Adrenal gland (tissue), 12 donors: ENCODE data around the gene RCL1. TPM values are rescaled to one million over a fixed set of nuclear protein-coding genes. Genes with fewer than 3 reads are reported as not detected.
"Not testable (repeated sequence)": the region's sequence is repeated elsewhere in the genome, so short reads cannot be mapped to it uniquely, and the experiment has no call there.

Experiments used
- DNase-seq, 7 donors: peaks; one replicate each; pipeline ENCODE4 v3.0.0-alpha.2; 2019 to 2020
- H3K27ac ChIP-seq, 5 donors: fragments of 200-600 bp; sonication (generic) in 4 of 5; 1 replicate in 3 of 5; 2 replicates in 2 of 5; pipeline versions ENCODE4 v1.5.1 to v1.8.0; 2016 to 2020; ENCODE audit warnings: mild to moderate bottlenecking in 1 of 5
- H3K27me3 ChIP-seq: fragments of 200-600 bp; 2 replicates; pipeline ENCODE4 v1.8.0; 2021
- H3K36me3 ChIP-seq, 2 donors: fragments of 200-600 bp; replicated peaks in 1 of 2; 1 replicate in 1 of 2; 2 replicates in 1 of 2; pipeline versions ENCODE4 v1.5.1 to v1.8.0; 2018 to 2022
- H3K4me1 ChIP-seq, 2 donors: fragments of 200-600 bp; replicated peaks in 1 of 2; 1 replicate in 1 of 2; 2 replicates in 1 of 2; pipeline versions ENCODE4 v1.5.1 to v1.8.0; 2018 to 2021
- H3K4me3 ChIP-seq, 4 donors: fragments of 200-600 bp; sonication (generic) in 3 of 4; one replicate each; pipeline ENCODE4 v1.5.1; 2016 to 2018
- H3K9me3 ChIP-seq, 3 donors: fragments of 200-600 bp; sonication (generic) in 1 of 3; replicated peaks in 1 of 3; 1 replicate in 2 of 3; 2 replicates in 1 of 3; pipeline versions ENCODE4 v1.5.1 to v1.8.0; 2016 to 2021
- CTCF ChIP-seq, 6 experiments: fragments of 450-650 bp in 4 of 6; fragments of 200-600 bp in 2 of 6; sonication (generic) in 1 of 6; IDR thresholded peaks; 1 replicate in 5 of 6; 2 replicates in 1 of 6; pipeline versions ENCODE4 v1.5.1 to v1.8.0; 2016 to 2021; ENCODE audit warnings: antibody characterized with exemption in 6 of 6, mild to moderate bottlenecking in 2 of 6, moderate library complexity in 1 of 6
- POLR2A ChIP-seq, 2 donors: fragments of 450-650 bp; IDR thresholded peaks; one replicate each; pipeline ENCODE4 v1.6.1; 2017; ENCODE audit warnings: antibody characterized with exemption in 2 of 2, mild to moderate bottlenecking in 2 of 2, moderate library complexity in 1 of 2
- WGBS, 4 donors: extraction: QIAGEN DNeasy Blood & Tissue Kit in 2 of 4; methylation state at CpG; one replicate each; pipeline versions ENCODE4 v1.1.5 to v1.1.7; 2013 to 2017; 5-methylcytosine and 5-hydroxymethylcytosine counted together
- intact Hi-C, 2 donors: fragments of 100-400 bp; cut with DNase I; formaldehyde crosslinking; loops; one replicate each; pipeline versions ENCODE4 v1.14.1 to v1.15.0; 2022 to 2023
- polyA plus RNA-seq, 3 donors: library from polyadenylated mRNA; stranded (reverse); fragments of 200-250 nt in 2 of 3; fragments of 350-450 nt in 1 of 3; fragmentation: Illumina TruSeq in 1 of 3; extraction: RNeasy Lipid Tissue Mini Kit (QIAGEN cat#74804) in 1 of 3; gene quantifications; one replicate each; pipeline ENCODE4 v1.2.3, GENCODE V29; 2013 to 2014
- total RNA-seq, 9 donors: library from RNA; depleted of rRNA in 4 of 9; stranded (reverse); fragments of >200 nt in 4 of 9; fragments of 120-200 nt in 1 of 9; fragmentation: NEBNext Ultra II Directional in 1 of 9; extraction: Animal tissue kit (Norgen Biotek cat#: 25700) in 1 of 9; gene quantifications; one replicate each; pipeline versions ENCODE4 v1.1.0 to v1.2.4, GENCODE V29; 2013 to 2023
- donor health status: healthy with polysubstance abuse.
- donor health status: Bipolar disorder and iron deficiency.
- donor health status: DM: yes; HTN: yes; CAD: no.
- donor health status: DM: no; HTN: no; CAD: no.
- donor health status: DM: no; HTN: no; CAD: no.
- donor health status: DM: yes; HTN: yes; CAD: no.

Gene RCL1
- total and polyA plus RNA-seq, 12 donors, result 15.4 to 33.4 (median 22.6) TPM

- Histone ChIP-seq H3K27me3 (no peaks in the 10 kb centered on the region), H3K4me1 (no peaks in the 10 kb centered on the region), H3K4me3 (no peak overlapping the region), H3K36me3 (no peaks in the 10 kb centered on the region), H3K9me3 (no peaks in the 10 kb centered on the region), H3K27ac (no peak overlapping the region)
- 42 to 74% (median 69%) methylated on average over 2 of the region's 2 CpGs for WGBS, 4 donors
- intact Hi-C loops, result no loop called here
- no peak for TF ChIP-seq POLR2A (IDR thresholded peaks at IDR 0.05)
- no peak for DNase-seq
These were observed 11.3 kb upstream of the RCL1 start for GRCh38 chr9:4781408-4781807.

GRCh38 chr9:4783191-4783590, 9.6 kb upstream of the RCL1 start:
- H3K36me3 ChIP-seq, H3K27ac ChIP-seq, H3K4me3 ChIP-seq, intact Hi-C loops, H3K9me3 ChIP-seq, H3K4me1 ChIP-seq, DNase-seq, H3K27me3 ChIP-seq: not testable (repeated sequence)
- WGBS, 4 donors, result 86 to 91% (median 90%) methylated on average over 4 of the region's 4 CpGs

- no peaks in the 10 kb centered on the region for H3K27me3 ChIP-seq
- WGBS, 4 donors, result 73 to 79% (median 75%) methylated on average over 2 of the region's 2 CpGs
- H3K36me3 ChIP-seq, result no peaks in the 10 kb centered on the region
- intact Hi-C loops, result no loop called here
- DNase-seq, result no peak
- no peaks in the 10 kb centered on the region for H3K9me3 ChIP-seq
- no peaks in the 10 kb centered on the region for H3K4me1 ChIP-seq
- no peak overlapping the region for H3K27ac ChIP-seq
- H3K4me3 ChIP-seq, result no peak overlapping the region
- TF ChIP-seq POLR2A (IDR thresholded peaks at IDR 0.05) (no peak), CTCF (IDR thresholded peaks at IDR 0.05) (no peak)
These were observed 8.3 kb upstream of the RCL1 start for GRCh38 chr9:4784403-4784802.

GRCh38 chr9:4786599-4786998, 6.1 kb upstream of the RCL1 start:
- DNase-seq, result no peak
- peaks cover under 1% of the 10 kb centered on the region in 2 donors for H3K4me1 ChIP-seq
- TF ChIP-seq CTCF (IDR thresholded peaks at IDR 0.05) (no peak), POLR2A (IDR thresholded peaks at IDR 0.05) (no peak)
- no peaks in the 10 kb centered on the region for H3K9me3 ChIP-seq
- no peak overlapping the region for H3K4me3 ChIP-seq
- H3K36me3 ChIP-seq, result no peaks in the 10 kb centered on the region
- 69 to 87% (median 83%) methylated on average over 4 of the region's 4 CpGs for WGBS, 4 donors
- no peaks in the 10 kb centered on the region for H3K27me3 ChIP-seq
- H3K27ac ChIP-seq, result no peak overlapping the region
- intact Hi-C loops, result no loop called here

GRCh38 chr9:4787876-4788275, 4.9 kb upstream of the RCL1 start:
- no peak for DNase-seq
- H3K36me3 ChIP-seq, result no peaks in the 10 kb centered on the region
- intact Hi-C loops, result no loop called here
- H3K27me3 ChIP-seq, result no peaks in the 10 kb centered on the region
- no peak overlapping the region for H3K4me3 ChIP-seq
- WGBS, 4 donors, result 49 to 98% (median 83%) methylated on average over 1 of the region's 1 CpG
- no peaks in the 10 kb centered on the region for H3K9me3 ChIP-seq
- H3K4me1 ChIP-seq, result peaks cover 5 to 7% of the 10 kb centered on the region in 2 donors
- no peak for TF ChIP-seq CTCF (IDR thresholded peaks at IDR 0.05)
- no peak for TF ChIP-seq POLR2A (IDR thresholded peaks at IDR 0.05)
- no peak overlapping the region for H3K27ac ChIP-seq
